Activated CD8-positive, alpha-beta memory T cell treated with anti-CD3 and anti-CD28 coated beads for 24 hours (primary cell): ENCODE measurements around the gene UBR3.

Experiments used
- DNase-seq: peaks from one replicate; pipeline ENCODE4 v3.0.0-alpha.2; 2020

Gene UBR3

GRCh38 chr2:170009209-170009608 is 182.0 kb downstream of the UBR3 start:
- DNase-seq: no peak

DNA sequence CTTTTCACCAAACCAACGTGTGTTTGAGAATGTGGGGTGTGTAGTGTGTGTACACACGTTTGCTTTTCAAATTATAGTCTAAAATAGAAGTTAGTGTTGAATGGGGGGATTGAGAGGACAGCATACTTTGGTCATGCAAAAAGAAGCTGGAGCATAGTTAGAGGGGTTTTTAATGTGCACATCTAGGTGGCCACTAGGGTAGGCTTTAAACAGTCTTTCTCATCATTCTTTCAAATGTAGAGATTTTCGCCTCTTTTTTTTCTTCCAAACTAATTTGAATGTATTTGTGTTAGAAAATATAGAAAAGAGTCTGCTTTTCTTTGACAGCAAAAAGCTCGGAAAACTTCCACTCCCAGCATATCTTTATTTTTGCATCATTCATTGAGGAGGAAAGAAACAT is 185.5 kb downstream of the UBR3 start:
- no peak for DNase-seq

GRCh38 chr2:170013802-170014551 is 186.7 kb downstream of the UBR3 start:
- no peak for DNase-seq

DNA sequence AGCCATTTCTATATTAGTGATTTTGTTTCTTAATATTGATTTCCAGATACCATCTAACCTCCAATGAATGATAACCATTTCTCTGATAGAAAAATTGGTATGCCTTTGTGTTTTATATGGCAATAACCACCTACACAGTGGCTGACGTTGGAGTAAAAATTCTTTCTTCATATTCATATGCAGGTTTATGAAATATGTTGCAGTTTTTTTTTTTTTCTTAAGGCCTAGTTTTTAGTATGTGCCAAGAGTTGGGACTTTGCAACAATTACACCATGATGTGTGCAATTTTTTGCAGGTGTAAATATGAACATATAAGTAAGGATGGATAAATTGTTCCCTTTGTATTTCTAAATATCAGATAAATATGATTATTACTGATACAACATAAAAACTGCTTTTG is 187.5 kb downstream of the UBR3 start:
- no peak for DNase-seq

GRCh38 chr2:170017860-170018532 is 190.7 kb downstream of the UBR3 start:
- no peak for DNase-seq

GRCh38 chr2:170019060-170019805 is 192.0 kb downstream of the UBR3 start:
- no peak for DNase-seq

- no peak for DNase-seq
Observed at GRCh38 chr2:170020777-170021176, 193.5 kb downstream of the UBR3 start.

- DNase-seq: no peak
Observed at GRCh38 chr2:170022692-170023091, 195.4 kb downstream of the UBR3 start.

DNA sequence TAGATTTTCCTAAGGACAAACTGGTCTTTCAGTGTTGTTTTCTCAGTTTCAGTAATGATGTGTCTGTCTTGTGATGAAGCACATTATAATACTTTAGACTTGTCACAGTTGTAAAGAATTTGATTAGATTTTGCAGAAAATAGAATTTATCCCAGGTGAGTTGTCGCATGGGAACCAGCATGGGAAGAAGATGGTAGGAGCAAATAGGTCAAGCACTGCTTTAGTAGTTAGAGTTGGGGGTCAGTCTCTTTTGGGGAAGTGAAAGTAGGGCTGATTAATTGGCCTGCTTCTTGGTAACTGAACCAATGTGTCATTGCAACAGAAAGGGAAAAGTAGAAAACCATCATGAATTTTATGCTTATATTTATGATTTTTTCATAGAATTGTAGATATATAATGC is 197.5 kb downstream of the UBR3 start:
- DNase-seq: no peak

- DNase-seq: no peak
Observed at GRCh38 chr2:170025223-170025622, 198.0 kb downstream of the UBR3 start.

GRCh38 chr2:170026361-170026760 is 199.1 kb downstream of the UBR3 start:
- DNase-seq: no peak

- no peak for DNase-seq
Observed at GRCh38 chr2:170029551-170029950, 202.3 kb downstream of the UBR3 start.

DNA sequence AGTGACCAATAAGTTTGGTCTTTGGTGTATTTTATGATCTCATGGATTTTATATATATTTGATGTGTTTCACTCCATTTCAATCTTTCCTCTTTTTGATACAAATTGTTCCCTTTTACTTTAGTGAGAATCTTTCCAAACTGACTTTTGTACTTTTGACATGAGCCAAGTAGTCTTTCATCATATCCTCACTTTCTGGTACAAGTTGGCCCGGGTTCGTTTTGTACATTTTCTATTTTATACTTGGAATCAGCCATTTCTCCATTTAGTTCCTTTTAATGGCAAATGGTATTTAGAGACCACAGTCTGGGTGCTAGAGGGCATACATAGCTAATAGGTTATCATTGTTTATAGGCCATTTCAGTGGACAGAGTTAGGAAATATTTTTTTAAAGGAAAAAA is 202.8 kb downstream of the UBR3 start:
- no peak for DNase-seq

DNA sequence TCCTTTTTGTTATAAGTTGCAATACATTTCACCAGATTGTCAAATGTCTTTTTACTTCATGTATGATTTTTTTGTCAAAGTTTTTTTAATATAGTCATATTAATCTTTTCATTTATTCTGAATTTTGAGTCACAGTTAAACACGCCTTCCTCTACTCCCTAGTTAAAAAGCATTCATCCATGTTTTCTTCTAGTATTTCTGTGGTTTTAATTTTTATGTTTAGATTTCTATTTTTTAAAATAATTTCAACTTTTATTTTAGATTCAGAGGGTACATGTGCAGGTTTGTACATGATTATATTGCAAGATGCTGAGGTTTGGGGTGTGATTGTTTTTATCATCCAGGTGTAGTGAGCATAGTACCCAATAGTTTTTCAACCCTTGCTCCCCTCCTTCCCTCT is 204.0 kb downstream of the UBR3 start:
- DNase-seq: no peak

- DNase-seq: no peak
Observed at GRCh38 chr2:170034596-170034995, 207.3 kb downstream of the UBR3 start.

DNA sequence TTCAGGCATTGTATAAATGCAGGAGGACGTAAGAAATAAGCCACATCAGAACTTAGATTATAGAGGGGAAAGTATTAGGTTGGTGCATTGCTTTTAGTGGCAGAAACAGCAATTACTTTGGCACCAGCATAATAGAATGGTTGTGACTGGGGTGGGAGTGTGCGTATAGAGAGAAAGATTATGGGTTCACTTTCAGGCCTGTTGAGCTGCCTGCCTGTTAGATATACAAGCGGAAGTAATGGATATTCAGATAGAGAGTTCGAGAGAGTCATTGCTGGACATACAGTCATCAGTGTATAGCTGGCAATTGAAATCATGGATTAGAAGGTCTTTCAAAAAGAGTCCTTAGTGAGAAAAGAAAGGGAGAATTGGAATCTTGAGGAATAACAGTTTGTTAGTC is 211.5 kb downstream of the UBR3 start:
- DNase-seq: no peak

DNA sequence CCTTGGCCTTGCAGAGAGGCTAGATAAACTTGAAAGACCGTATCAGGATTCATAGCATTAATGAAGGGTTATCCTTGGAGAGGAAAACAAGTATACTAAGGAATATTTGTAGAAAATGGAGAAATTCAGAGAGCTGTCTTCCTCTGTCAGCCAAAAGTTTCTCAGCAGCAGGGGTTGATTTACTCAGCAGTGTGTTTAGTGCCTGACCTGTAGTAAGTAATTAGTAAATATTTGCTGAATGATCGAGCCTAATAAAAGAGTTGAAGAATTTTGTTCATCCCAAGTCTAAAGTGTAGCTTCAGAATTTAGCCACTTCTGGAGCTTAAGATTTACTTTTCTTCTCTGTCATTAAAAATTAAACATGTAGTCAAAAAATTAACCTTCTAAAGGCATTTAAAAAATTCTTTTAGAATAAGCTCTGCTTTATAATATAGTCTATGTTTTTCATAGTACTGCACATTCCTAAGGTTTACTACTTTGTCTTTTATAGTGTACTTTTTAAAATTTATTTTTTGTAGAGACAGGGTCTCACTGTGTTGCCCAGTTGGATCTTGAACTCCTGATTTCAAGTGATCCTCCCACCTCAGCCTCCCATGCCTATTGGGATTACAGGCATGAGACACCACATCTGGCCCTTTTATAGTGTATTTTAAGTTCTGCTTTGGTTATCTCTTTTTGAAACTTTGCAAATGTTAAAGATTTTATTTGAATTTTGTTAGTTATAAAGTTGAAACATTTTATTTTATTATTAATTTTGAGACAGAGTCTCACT is 212.3 kb downstream of the UBR3 start:
- no peak for DNase-seq

DNA sequence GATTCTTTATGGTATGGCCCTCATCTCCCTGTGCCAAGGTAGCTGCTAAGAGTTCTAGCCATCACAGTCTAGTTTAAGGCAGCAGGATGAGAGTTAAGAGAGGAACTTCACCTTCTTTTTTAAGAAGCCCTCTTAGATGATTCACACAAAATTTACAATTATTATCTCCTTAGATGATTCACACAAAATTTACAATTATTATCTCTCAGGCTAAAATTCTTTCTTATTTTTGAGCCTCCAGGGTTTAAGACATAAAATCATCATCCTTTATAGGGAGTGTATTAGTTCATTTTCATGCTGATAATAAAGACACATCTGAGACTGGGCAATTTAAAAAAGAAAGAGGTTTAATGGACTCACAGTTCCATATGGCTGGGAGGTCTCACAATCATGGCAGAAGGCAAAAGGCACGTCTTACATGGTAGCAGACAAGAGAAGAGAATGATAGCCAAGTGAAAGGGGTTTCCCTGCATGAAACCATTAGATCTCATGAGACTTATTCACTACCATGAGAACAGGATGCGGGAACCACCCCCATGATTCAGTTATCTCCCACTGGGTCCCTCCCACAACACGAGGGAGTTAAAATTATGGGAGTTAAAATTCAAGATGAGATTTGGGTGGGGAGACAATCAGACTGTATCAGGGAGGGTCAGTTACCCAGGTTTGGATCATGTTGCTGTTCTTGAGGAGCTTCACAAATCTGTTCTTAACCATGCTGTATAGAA is 217.7 kb downstream of the UBR3 start:
- no peak for DNase-seq

- no peak for DNase-seq
Observed at GRCh38 chr2:170047331-170048065, 220.2 kb downstream of the UBR3 start.

- DNase-seq: no peak
Observed at GRCh38 chr2:170052151-170052550, 224.9 kb downstream of the UBR3 start.

- DNase-seq: no peak
Observed at GRCh38 chr2:170054997-170055396, 227.7 kb downstream of the UBR3 start.

GRCh38 chr2:170056900-170057299 is 229.6 kb downstream of the UBR3 start:
- DNase-seq: no peak
